HG03095 (cell line): ENCODE results near the gene SELENOO.

Source experiments
- ATAC-seq: cut with Tn5 transposase; IDR thresholded peaks from one replicate; pipeline ENCODE4 v1.9.1; 2021; ENCODE audit warnings: moderate library complexity; ENCODE audit not compliant: unreplicated experiment

The SELENOO gene

DNA sequence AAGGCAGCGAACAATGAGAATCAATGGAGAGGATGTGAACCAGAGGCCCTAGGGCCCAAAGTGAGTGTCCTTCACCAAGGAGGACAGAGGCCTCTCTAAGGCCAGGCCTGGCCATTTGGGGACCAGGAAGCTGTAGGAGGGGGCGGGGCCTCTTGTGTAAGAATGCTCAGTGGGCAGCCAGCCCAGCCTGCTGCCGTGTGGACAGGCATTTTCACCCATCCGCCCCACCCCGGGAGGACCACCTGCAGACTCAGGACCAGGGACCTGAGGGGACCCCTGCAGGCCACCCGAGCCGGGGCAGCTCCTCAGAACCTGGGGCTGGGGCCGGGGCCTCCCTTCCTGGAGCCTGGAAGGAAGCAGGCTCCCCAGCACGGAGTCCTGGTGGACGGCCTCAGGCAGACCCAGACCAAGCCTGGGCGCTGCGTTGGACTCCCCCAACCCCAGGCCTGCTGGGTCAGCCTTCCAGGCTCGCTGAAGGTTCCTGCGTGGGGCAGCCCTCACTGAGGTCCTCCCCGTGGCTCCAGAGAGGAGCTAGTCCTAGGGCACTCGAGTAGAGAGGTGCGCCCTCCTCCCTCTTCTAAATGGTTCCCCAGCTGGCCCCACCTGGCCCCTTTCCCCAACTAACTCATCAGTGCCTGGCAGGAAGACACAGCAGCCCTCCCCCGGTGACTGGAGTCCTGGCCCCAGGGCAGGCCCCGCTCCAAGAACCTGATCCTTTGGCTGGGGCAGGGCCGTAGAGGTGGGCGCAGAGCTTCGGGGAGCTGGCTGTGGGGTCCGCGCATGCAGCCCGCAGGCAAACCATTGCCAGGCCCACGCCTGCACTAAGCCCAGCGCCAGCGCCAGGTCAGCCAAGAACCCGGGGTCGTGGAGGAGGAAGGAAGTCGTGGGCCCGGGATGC is 16.6 kb upstream of the SELENOO start:
- ATAC-seq: no peak

DNA sequence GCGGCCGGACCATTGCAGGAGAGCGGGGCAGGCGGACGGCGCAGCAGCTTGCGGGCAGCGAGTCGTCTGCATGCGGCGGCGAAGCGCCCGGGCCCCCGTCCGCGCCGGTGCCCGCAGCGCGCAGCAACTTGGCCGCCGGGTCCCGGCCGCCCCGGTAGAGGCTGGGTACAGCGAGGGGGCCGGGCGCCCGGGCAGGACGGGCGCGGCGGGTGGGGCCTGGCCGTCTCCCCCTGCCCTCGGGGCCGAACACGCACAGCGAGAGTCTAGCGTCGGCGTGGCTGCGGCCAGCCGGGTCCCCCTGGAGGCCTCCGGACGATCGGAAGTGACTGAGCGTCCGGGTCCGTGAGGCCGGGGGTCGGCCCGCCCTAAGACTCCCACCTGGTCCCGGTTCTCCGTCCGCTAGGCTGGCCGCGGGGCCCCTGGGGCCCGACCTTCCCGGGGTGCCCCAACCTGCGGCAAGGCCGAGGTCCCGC is 15.9 kb upstream of the SELENOO start:
- no peak for ATAC-seq

DNA sequence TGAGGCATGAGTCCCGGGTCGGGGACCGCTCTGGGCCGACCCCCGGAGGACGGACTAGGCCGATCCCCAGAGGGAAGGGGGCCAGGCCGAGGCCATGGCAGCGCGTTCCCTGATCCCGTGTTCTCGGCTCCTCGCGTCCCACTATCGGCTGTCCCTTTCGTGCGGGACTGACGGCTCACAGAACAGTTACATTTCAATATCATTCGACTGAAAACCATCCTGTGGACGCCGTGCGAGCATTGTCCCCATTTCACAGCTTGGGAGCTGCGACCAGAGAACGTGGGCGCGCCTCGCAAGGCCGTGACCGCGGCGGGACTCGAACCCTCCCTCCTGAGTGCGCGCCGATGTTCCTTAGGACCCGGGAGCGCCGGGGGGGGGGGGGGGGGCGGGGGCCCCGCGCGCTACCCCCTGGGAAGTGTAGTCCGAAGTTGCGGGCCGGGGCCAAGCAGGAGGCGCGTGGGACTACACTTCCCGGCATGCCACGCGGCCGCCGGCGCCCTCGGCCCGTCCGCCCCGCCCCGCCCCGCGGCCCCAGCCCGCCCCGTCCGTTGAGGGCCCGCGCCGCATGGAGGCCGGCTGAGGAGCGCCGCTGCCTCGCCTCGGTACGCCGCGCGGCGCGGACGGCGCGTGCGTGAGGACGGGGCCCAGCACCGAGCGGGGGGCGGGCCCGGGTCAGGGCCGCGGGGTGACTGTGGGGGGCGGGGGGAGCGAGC is 15.3 kb upstream of the SELENOO start, which contains the start of gene TRABD:
Gene TRABD (plus strand): TSS at position 539 of the 713 bp plus-strand sequence. CDS start 7,148 bp downstream, outside the sequence.
- no peak for ATAC-seq

DNA sequence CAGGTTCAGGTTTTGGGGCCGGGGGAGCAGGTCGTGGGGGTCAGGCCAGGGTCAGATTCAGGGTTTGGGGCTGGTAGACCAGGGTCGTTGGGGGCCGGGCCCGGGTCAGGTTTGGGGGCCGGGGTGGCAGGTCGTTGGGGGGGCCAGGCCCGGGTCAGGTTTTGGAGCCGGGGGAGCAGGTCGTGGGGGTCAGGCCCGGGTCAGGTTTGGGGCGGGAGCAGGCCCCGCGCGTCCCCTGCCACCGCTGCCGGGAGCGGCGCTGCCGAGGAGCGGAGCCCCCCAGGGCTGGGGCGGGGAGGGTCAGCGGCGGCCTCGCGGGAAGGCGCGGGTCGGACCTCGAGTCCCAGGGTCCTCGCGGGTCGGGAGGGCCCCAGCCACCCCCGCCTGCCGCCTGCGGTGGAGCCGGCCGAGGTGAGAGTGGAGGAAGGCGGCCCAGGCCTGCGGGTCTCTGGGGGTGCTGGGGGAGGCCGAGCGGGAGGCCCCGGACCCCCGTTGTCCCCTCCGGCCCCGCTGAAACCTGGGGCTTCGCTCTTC is 14.6 kb upstream of the SELENOO start:
- ATAC-seq: no peak

DNA sequence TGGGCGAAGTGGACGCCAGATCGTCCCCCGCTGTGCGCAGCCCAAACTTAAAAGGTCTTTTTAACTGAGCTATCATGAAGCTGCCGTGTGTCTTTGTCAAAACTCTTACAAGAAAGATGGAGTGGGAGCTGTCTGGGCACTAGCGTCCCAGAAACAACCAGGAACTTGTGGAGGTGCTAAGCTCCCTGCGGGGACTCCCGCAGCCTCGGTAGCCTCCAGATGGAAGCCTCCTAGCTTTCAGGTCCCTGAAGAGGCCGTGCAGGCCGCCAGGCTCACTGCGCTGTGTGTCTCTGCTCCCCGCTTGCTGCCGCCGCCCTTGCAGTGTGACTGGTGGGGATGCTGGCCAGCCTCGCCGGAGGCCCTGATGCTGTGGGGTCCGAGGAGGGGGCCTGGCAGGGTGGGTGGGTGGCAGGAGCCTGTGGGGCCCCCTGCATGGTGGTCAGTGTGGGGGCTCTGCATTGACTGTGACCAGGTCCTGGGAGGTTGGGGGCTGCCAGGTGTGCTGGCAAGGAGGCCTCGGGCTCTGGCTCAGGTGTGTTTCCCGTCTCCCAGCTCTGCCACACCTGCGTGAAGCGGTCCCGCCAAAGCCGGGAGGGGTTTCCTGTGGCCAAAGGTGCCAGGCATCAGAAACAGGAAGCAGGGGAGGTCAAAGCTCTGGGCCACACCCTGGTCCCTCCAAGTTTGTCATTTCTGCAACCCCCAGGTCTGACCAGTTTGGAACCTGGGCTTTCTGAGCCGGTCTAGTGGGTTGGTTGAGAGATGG is 13.9 kb upstream of the SELENOO start:
- no peak for ATAC-seq

DNA sequence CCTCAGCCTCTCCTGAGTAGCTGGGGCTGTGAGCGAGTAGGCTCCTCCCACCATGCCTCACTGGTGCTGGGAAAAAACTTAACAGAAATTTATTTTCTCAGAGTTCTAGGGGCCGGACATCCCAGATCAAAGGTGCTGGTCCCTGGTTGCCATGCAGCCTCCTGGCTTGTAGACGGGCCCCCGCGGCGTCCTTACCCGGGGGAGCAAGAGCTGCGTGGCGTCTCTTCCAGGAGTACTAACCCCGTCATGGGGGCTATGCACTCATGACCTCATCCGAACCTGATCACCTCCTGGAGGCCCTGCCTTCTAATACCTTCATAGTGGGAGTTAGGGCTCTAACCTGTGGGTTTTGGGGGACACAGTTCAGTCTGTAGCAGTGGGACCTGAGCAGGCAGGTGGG is 12.5 kb upstream of the SELENOO start:
- ATAC-seq: no peak

DNA sequence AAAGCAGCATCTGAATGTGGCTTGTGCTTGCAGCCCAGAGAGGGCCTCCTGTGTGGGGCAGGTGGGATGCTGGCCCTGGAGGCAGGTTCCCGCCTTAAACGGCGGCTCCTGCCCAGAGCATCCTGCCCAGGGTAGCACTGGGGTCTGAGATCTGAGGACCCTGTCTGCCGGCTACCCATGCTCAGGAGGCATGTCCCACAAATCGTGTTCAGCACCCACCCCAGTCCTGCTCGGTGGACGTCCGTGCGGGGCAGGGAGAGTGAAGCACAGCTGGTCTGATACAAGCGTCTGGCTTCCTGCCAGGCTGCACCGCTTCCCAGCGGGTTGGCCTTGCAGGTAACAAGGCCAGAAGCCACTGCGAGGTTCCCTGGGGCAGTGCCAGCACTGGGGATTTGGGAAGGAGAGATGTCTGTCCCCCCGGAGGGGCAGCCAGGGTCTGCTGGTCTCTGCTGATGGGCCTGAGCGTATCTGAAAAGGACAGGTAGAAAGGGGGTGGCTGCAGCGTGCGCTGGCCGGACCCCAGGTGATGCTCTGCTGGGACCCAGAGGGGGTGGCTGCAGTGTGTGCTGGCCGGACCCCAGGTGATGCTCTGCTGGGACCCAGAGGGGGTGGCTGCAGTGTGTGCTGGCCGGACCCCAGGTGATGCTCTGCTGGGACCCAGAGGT is 11.5 kb upstream of the SELENOO start:
- ATAC-seq: no peak

DNA sequence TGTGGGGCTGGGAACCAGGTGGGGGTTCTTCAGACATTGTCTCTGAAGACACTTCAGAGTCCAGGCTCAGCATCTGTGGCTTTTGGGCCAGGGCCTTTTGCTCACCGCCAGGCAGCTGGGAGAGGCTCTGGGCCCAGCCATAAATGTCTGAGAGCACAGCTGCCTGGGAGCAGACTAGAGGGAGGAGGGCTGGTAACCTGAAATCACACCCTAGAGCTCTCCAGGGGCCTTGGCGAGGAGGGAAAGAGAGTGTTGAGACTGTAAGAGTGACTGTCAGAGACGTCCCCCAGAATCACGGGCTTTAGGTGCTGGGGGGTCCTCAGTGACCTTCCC is 11.0 kb upstream of the SELENOO start:
- ATAC-seq: no peak

DNA sequence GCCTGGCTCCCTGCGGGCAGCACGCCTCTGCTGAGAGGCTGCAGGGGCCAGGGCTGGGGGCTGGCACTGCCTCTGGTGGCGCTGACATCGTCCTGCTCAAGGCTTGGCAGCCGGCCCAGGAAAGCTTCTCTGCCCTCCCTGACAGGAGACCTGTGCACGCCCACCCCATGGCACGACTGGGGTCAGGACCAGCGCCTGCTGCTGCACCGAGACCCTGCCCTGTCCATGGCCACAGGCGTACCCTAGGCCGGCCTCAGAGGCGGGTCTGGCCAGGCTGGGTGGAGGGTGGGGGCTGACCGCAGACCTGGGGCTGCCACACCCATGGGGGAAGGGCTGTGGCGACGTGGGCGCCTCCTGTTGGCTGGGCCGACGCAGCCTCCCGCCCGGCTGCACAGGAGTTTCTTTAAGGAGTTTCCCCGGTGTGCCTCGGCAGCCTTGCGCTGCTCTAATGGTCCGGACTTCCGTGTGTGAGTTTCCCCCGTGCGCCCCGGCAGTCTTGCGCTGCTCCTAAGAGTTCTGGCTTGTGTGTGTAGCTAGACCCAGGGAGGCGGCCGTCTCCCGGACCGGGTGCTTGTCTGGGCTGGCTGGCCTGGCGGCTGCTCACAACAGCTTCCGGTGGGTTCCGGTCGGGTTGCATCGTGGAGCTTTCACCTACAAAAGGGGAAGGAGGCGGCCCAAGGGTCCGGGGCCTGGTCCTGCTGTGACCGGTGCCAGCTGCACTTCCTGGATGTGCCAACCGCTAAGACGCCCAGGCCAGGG is 10.4 kb upstream of the SELENOO start:
- ATAC-seq: peak; percentile 42

DNA sequence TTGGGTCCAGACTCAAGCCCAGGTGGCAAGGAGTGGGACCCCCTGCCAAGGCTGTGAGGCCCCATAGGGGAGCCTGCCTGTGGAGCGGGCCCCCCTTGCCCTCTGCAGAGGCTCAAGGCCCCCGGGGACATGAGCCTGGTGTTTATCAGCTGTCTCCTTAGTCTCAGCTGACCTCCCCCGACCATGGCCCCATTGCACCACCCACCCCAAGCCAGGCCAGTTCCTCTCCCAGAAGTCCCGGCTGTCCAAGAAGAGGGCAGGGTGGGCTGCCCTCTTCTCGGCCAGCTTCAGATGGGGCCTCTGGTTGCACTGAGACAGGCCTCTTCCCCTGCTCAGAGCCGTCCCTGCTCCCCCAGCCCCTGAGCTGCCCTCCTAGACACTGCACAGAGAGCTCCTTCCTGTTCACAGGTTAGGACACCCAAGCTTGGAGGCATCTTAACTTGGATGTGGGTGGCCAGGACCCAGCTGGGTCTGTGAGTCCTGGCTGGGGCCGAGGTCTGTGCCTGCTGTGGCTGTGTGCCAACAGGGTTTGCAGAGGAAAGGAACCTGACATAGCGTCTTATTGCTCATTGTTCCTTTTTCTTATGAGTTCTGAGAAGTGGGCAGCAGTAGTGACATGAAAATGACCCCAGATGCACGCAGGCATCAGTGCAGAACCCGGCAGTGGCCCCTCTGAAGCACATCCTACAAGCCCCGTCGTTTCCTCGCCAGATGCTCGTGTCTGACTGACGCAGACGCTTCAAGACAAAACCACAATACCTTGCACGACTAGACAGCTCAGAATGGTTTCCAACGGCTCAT is 9.7 kb upstream of the SELENOO start:
- ATAC-seq: no peak

DNA sequence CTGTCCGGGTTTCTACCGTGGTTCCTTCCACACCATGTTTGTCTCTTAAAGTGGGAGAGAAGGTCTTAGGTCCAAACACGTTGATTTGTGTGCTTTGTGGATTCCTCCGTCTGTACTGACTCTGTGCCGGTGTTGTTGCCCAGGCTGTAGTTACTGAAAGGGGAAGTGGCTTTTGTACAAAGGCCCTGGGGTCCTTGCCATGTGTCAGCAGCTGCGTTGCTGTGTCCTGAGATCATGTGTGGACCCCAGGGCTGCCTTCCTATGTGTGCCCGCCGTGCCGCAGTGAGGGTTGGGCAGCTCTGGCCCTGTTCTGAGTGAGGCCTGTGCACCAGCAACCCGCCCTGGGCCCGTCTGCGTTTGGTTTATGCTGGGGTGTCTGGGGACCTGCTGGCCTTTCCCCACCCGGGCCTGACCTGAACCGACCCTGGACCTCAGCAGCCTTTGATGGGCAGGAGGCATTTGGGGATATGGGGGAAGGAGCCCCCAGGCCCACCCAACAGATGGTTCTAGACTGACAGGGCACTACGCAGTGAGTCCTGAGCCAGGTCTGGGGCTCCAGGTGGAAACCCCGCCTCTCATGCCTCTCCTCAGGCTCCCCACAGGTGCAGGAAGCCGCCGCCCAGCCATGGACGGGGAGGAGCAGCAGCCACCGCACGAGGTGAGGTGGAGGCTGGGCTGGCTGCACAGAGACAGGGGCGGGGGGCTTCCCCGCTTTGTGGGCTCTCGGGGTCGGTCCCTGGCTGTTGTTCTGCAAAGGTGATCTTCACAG is 8.2 kb upstream of the SELENOO start:
- ATAC-seq: no peak

DNA sequence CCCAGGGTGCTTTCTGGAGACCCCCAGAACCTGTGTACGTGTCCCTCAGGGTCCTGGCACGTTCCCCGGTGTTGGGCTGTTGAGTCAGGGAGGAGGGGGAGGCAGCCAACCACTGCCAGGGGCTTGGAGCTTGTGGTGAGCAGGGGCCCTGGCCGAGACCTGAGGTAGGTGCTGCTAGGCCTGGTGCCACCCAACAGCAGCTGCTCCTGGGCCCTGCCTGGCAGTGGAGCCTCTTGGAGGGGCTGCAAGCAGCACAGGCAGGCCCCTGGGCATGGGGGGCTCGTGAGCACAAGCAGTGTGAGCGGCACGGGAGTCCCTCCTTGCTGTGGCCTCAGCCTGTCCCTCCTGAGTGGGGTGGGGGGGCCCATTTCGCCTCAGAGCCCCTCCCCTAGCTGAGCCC is 7.2 kb upstream of the SELENOO start:
- no peak for ATAC-seq

DNA sequence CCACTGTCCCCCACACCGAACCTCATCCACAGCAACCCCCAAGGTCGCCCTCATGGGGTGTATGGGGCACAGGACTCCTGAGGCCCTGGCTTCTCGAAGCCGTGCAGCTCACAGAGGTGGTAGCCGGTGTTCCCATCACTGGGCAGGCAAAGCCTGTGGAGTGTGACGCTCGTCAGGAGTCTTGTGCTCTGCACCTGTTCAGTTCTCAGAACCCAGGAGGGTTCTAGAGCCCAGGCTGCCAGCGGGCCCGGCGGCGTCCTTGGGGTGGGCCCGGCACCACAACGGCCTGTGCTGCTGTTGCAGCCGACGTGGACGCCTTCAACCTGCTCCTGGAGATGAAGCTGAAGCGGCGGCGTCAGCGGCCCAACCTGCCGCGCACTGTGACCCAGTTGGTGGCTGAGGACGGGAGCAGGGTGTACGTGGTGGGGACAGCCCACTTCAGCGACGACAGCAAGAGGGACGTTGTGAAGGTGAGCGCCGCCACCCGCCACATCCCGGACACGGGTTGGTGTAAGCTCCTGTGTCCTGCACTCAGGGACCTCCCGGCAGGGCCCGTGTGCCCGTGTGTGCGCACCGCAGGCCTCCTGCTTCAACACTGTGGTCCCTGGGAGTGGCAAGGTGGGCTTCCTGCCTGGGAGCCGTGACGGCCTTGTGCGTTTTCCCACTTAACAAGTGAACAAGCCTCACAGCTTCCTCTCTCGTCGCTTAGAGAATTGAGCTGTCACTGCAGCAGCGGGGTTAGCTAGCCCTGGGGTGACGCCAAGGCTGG is 6.6 kb upstream of the SELENOO start:
- ATAC-seq: no peak

DNA sequence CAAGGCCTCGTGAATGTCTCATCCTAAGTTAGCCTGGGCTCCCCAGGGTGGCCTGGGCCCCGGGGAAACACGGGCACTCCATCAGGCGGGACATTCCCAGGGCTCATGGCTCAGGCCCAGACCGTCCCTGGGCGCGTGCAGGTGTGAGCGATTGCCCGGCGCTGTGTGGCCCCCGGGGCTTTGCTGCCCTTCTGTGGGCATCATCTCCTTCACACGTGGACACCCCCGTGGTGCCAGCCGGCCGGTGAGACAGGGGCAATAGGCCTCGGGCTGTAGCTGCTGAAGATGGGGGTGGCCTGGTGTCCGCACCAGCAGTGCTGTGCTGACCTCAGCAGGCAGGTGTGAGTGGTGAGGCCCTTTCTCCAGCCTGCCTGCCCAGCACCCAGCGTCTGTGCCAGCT is 4.6 kb upstream of the SELENOO start:
- no peak for ATAC-seq

DNA sequence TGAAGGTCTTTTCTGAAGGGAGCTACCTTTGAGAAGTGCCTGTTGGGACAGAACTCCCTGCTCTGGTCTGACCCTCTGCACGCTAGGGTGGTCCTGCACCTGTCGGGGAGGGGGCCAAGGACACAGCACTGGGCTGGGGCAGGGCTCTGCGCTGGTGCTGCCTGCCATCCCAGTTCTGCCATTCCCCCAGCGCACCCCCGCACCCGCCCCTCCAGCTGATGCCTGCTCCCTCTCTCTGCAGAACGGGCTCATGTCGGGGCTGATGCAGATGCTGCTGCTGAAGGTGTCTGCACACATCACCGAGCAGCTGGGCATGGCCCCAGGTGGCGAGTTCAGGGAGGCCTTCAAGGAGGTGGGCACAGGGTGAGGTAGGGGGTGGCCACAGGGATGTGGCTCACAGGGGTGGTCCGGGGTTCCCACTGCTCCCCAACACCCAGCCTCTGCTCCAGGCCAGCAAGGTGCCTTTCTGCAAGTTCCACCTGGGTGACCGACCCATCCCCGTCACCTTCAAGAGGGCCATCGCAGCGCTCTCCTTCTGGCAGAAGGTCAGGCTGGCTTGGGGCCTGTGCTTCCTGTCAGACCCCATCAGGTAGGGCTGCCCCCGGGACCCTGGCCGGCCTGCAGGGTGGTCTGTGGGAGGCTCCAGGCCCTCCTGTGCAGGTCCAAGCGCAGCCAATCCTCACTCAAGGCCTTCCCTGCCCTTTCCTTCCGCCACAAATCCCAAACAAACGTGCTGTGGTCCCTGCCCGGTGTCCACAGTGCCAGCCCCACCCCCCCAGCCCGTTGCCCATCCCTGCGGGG is 3.6 kb upstream of the SELENOO start:
- no peak for ATAC-seq

DNA sequence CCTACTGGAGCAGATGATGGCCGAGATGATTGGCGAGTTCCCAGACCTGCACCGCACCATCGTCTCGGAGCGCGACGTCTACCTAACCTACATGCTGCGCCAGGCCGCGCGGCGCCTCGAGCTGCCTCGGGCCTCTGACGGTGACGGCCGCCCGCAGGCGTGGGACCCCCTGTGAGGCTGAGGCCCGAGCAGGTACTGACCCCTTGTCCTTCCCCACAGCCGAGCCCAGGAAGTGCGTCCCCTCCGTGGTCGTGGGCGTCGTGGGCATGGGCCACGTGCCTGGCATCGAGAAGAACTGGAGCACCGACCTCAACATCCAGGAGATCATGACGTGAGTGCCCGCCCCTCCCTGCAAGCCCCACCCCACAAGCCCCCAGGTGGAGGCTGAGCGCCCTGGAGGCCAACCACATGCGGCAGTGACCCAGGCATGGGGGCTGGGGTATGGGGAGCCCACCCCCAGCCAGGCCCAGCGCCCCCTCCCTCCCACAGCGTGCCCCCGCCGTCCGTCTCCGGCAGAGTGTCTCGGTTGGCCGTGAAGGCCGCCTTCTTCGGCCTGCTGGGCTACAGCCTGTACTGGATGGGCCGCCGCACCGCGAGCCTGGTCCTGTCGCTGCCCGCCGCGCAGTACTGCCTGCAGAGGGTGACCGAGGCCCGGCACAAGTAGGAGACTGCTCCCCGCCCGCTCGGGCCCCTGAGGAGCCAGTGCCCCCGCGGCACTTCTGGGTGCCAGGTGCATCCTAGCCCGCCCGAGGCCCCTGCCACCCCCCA is 2.8 kb upstream of the SELENOO start:
- no peak for ATAC-seq
